HG02642 (cell line): Measurements from ENCODE around the gene RAB3D.

ENCODE experiments used
- ATAC-seq: cut with Tn5 transposase; IDR thresholded peaks from one replicate; pipeline ENCODE4 v1.9.1; 2021; ENCODE audit warnings: mild to moderate bottlenecking; ENCODE audit not compliant: unreplicated experiment, poor library complexity

RAB3D gene

DNA sequence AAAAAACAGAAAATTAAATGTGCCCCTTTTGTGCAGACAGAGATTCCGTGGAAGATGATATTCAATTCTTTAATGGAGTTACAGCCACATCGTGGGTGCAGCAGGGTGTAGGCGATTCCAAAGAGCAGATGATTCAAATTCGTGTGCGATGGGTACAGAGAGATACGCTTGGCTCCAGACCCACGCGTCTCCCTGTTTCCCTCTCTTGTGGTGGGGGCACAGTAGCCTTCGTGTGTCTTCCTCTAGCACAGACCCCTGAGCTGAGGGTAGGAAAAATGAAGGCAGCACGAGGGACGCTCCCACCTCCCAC, 38.7 kb downstream of the RAB3D start:
- ATAC-seq: no peak

GRCh38 chr19:11299946-11300810, 39.3 kb downstream of the RAB3D start:
- ATAC-seq: no peak

DNA sequence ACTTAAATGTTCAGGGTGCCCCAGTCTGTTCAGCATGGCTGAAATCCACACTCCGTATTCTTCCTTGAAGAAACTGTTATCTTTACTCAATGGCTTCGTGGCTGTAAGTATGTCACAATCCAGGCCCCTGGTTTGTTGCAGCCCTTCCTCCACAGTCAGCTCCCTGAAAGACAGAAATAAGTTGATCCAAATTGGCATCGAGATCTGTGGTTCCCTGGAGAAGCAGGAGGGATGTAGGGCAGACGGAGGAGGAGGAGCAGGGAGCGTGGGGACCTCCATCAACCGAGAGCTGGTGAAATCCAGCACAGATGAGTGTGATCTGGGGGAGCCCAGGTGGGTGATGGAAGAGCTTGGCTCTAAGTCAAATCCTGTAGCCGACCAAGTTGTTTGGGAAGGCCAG, 43.2 kb downstream of the RAB3D start:
- ATAC-seq: no peak

GRCh38 chr19:11295665-11296245, 43.7 kb downstream of the RAB3D start, which contains the start of gene TSPAN16:
TSS of gene TSPAN16 (plus strand) at chr19:11296160. CDS start at chr19:11296298, 138 bp downstream.
- no peak for ATAC-seq

DNA sequence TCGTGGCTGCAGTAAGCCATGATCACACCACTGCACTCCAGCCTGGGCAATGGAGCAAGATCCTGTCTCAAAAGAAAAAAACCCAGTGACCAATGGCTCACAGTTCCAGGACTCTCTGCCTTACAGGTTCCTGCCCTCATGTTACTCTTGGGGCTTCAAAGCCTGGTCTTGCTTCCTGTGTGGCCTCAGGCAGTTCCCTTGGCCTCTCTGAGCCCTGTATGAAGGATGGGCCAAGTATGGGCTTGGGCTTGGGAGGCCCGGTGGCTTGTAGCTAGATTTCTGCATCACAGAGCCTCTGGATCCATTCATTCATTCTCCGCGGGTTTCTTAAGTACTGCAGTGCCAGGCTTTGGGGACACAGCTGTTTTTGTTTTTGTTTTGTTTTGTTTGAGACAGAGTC, 44.3 kb downstream of the RAB3D start:
- ATAC-seq: no peak

DNA sequence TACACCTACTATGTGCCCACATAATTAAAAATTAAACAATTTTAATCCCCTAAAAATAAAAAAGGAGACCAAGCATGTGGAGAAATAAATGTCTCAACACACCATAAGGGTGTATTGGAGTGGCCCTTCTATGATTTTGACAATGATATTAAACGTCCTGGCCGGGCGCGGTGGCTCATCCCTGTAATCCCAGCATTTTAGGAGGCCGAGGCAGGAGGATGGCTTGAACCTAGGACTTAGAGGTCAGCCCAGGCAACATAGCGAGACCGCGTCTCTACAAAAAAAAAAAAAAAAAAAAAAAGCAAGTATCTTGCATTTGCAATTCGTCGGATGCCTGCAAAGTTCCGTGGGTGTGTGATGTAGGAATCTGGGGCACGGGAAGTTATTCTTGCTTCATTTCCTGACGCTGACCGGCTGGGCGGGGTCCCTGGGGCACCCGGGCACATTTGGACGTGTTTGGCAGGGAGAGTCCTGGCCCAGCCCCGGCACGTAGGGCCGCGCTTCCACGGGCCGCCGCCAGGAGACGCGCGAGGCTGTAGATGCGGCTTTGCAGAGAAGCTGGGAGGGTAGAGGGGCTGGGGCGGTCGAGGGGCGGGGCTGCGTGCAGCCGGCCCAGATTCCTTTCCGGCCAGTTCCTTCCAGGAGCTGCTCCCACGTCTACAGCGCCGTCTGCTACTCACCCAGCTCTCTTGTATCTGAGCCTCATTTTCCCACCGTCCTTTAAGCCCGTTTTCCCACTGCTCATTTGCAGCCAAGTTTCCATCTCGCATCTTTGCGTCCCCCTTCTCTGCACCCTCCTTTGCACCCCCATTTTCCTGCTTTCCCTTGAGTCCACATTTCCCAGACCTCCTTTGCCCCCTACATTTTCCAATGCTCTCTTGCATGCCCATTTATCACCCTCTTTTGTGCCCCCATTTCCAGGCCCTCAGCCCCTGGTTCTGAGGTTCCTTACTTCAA, 45.7 kb downstream of the RAB3D start:
- ATAC-seq: peak; percentile 53

DNA sequence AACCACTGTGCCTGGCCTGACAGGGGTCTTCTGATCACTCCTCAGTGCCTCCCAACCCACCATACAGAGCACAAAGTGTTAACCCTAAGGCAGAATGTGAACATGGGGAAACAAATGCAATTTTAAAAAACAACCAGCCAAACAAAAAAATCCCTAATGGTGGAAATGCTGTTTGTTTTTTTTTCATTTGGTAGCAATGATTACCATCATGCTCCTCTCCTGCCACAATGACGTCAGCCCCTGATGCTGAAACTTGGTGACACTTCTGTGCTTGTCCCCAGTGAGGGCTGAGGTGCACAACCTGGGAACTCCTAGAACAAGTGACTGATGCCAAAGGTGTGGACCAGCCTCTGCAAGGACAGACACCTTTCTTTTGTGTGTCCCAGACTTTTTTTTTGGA, 47.5 kb downstream of the RAB3D start:
- no peak for ATAC-seq

DNA sequence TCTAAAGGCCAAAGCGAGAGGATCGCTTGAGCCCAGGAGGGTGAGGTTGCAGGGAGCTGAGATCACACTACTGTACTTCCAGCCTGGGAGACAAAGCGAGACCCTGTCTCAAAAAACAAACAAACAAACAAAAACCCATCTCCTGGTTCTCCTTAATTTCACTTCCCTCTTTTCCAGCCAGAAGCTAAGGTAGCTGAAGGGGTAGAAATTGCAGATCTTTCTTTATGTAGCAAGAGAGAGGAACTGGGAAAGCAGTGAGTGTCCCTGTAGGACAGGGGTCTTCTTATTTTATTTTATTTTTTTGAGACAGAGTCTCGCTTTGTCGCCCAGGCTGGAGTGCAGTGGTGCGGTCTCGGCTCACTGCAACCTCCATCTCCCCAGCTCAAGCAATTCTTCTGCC, 48.0 kb downstream of the RAB3D start:
- no peak for ATAC-seq

DNA sequence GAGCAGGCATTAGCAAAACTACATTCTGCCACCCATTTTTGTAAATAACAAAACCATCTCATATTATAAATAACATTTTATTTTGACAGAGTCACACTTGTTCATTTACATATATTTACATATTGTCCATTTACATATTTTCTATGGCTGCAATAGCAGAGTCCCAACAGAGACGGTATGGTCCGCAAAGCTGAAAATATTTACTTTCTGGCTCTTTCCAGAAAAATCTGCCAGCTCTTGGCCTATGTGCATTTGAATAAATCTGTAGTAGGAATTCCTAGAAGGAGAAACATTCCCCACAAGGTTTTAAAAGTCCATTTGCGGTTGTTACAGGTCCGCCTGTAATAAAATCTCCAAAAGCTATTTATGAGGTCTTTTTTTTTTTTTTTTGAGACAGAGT, 49.2 kb downstream of the RAB3D start:
- ATAC-seq: no peak

DNA sequence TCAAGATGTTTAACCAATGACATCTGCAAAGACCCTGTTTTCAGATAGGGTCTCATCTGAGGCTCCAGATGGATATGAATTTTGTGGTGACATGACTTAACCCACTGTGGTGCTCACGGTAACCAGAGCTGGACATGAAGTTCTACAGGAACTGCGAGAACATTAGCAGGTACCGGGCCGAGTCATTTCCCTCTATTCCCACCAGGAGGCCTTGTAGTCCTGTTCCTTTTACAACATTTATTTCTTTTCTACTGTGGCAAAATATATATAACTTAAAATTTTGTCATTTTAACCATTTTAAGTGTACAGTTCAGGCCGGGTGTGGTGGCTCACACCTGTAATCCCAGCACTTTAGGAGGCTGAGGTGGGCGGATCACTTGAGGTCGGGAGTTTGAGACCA, 51.1 kb downstream of the RAB3D start:
- ATAC-seq: no peak

DNA sequence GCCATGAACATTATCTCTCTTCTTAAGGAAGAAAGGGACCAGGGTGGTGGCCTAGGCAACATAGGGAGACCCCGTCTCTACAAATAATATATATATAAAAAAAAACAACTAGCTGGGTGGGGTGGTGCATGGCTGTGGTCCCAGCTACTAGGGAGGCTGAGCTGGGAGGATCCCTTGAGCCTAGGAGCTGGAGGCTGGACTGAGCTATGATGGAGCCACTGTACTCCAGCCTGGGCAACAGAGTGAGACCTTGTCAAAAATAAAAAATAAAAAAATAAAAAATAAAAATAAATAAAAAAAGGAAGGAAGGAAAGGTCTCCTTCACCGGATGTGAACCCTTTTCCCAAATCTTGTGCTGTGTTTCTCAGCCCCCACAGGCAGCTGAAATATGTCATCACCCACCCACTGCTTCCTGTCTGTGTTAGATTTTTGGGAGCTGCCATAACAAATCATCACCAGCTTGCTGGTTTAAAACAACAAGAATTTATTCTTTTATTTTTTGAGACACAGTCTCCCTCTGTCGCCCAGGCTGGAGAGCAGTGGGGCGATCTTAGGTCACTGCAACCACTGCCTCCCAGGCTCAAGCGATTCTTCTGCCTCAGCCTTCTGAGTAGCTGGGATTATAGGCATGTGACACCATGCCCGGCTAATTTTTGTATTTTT, 53.0 kb downstream of the RAB3D start:
- ATAC-seq: no peak

DNA sequence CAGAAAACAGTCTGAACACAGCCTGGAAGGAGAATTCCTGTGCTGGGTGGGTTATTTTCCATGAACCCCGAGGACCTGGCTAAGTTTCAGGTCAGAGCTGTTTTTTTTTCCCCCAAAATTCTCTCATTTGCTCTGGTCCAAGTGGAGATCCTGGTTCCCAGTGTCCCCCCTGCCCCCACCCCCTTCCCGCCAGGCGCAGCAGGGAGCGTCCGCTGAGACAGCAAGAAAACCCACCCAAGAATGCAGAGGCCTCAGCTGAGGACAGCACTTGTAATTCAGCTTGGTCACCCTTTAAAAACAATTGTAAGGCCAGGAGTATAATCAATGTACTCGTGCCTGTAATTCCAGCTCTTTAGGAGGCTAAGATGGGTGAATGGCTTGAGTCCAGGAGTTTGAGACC, 54.9 kb downstream of the RAB3D start:
- ATAC-seq: no peak

DNA sequence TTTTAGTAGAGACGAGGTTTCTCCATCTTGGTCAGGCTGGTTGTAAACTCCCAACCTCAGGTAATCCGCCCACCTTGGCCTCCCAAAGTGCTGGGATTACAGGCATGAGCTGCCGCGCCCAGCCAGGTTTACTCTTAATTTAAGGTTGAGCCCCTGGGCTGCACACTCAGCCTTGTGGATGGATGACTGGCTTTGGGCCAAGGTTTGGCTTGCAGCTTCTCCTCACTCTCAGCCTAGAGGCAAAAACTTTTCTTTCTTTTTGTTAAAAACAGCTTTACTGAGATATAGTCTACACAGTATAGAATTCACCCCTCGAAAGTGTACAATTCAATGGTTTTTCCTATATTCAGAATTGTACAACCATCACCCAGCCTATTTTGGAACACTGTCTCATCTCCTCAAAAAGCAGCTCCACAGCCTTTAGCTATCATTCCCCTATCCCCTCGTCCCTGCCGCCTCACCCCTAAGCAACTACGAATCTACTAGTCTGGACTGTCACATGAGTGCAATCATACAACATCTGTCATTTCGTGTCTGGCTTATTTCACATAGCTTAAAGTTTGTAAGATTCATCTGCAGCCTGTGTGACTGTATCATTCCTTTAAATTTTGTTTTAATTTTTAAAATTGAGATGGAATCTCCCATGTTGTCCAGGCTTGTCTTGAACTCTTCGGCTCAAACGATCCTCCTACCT, 58.0 kb downstream of the RAB3D start:
- no peak for ATAC-seq

DNA sequence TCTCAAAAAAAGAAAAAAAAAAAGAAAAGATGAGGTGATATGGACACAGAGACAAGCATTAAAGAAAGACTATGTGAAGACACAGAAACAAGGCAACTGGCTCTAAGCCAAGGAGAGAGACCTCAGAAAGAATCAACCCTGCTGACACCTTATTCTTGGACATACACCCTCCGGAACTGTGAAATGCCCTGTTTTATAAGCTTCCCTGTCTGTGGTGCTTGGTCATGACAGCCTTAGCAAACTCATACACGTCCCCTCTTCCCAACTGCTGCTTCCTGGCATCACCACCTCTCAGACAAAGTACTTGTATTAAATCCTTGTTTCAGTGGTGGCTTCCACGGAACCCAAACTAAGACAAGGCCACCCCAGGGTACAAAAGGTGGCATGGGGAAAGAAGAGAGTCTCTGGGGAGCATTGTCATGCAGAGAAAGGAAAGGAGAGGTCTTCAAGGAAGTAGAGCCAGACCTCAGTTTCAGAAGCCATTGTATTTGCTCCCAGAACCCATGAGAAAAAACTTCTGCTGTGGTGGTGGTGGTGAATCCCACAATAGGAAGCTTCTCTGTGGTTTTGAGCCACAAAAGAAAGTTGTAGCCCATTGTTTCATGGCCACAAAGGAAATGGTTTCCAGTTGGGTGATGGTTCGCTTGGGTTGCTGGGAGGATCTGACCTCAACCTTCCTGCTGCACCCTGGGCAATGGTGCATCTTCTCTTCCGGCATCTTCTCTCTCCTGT, 59.8 kb downstream of the RAB3D start:
- ATAC-seq: no peak

- ATAC-seq: no peak
These were observed 60.8 kb downstream of the RAB3D start for GRCh38 chr19:11278670-11279069.

DNA sequence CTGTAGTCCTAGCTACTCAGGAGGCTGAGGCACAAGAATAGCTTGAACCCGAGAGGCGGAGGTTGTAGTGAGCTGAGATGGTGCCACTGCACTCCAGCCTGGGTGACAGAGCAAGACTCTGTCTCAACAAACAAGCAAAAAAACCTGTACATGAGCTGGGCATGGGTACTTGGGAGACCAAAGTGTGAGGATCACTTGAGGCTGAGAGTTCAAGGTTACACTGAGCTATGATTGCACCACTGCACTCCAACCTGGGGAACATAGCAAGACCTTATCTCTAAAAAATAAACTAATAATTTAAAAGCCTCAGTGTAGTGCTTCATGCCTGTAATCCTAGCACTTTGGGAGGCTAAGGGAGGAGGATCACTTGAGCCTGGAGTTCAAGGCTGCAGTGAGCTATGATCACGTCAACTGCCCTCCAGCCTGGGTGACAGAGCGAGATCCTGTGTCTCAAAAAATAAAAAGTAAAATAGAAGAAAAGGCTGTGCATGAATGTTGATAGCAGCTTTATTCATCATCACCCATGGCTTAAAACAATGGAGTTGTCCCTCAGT, 64.8 kb downstream of the RAB3D start:
- ATAC-seq: no peak

GRCh38 chr19:11273989-11274388, 65.5 kb downstream of the RAB3D start:
- ATAC-seq: no peak

GRCh38 chr19:11273296-11273695, 66.2 kb downstream of the RAB3D start:
- no peak for ATAC-seq
